IMR-90 (cell line): ENCODE data around the gene TPPP. TPM values are rescaled to one million over a fixed set of nuclear protein-coding genes. Genes with fewer than 3 reads are reported as not detected.

Experiments used
- ATAC-seq: fragments of 200-7000 bp; cut with Tn5 transposase; 2 replicates; pipeline ENCODE4 v1.9.1; 2020; ENCODE audit warnings: low read depth, mild to moderate bottlenecking, moderate library complexity
- BruUV-seq: library from RNA; stranded (reverse); fragments of 400-500 nt; replicated peaks from 2 replicates; lab custom pipeline; 2021; lab: Mats Ljungman, UMichigan
- CTCF ChIA-PET: fragments of 300-600 bp; formaldehyde crosslinking; extraction: SDS; loops from one replicate; lab custom pipeline; 2021; ENCODE audit warnings: antibody characterized with exemption; lab: Yijun Ruan, JAX
- POLR2A ChIA-PET: fragments of 300-600 bp; sonication (Branson Sonifier 250); formaldehyde crosslinking; loops from one replicate; lab custom pipeline; 2022; ENCODE audit warnings: antibody characterized with exemption; ENCODE audit not compliant: unreplicated experiment; lab: Charles Lee
- DNase-seq: peaks from one replicate; pipeline ENCODE4 v3.0.0; 2013
- H2AFZ ChIP-seq: replicated peaks from 2 replicates; pipeline ENCODE3; 2013; ENCODE audit warnings: low read length, mild to moderate bottlenecking; ENCODE audit not compliant: poor library complexity
- H2AK5ac ChIP-seq: 2 replicates; pipeline ENCODE4 v1.6.1; 2013; ENCODE audit warnings: low read depth, low read length, inconsistent platforms
- H2AK9ac ChIP-seq: replicated peaks from 2 replicates; pipeline ENCODE3; 2013; ENCODE audit warnings: mild to moderate bottlenecking, low read depth, low read length, moderate library complexity; ENCODE audit not compliant: poor library complexity
- H2BK120ac ChIP-seq: 2 replicates; pipeline ENCODE4 v1.6.1; 2013; ENCODE audit warnings: low read depth, low read length, inconsistent platforms
- H2BK15ac ChIP-seq: 3 replicates; pipeline ENCODE4 v1.6.1; 2013; ENCODE audit warnings: low read depth, low read length, inconsistent platforms
- H2BK20ac ChIP-seq: 2 replicates; pipeline ENCODE4 v1.6.1; 2013; ENCODE audit warnings: low read depth, mild to moderate bottlenecking, inconsistent platforms, low read length, moderate library complexity
- H2BK5ac ChIP-seq: 2 replicates; pipeline ENCODE4 v1.6.1; 2013; ENCODE audit warnings: mild to moderate bottlenecking, low read depth, low read length, inconsistent platforms; ENCODE audit not compliant: poor library complexity, severe bottlenecking
- H3K14ac ChIP-seq: replicated peaks from 2 replicates; pipeline ENCODE4 v1.6.1; 2013; ENCODE audit warnings: low read depth, low read length, inconsistent platforms
- H3K18ac ChIP-seq: 2 replicates; pipeline ENCODE4 v1.6.1; 2013; ENCODE audit warnings: low read depth, low read length, control low read depth
- H3K23ac ChIP-seq: 2 replicates; pipeline ENCODE4 v1.6.1; 2013; ENCODE audit warnings: low read depth, low read length, inconsistent platforms
- H3K27ac ChIP-seq: 2 replicates; pipeline ENCODE4 v1.5.1; 2013; ENCODE audit warnings: mild to moderate bottlenecking, control low read depth, low read length; ENCODE audit not compliant: insufficient read depth
- H3K27me3 ChIP-seq: 2 replicates; pipeline ENCODE4 v1.6.1; 2013; ENCODE audit warnings: low read length; ENCODE audit not compliant: control insufficient read depth, insufficient read depth
- H3K36me3 ChIP-seq: 2 replicates; pipeline ENCODE4 v1.6.1; 2013; ENCODE audit warnings: low read length, mixed read lengths; ENCODE audit not compliant: control insufficient read depth, insufficient read depth
- H3K4ac ChIP-seq: 2 replicates; pipeline ENCODE4 v1.6.1; 2013; ENCODE audit warnings: low read depth, low read length, inconsistent platforms
- H3K4me1 ChIP-seq: 2 replicates; pipeline ENCODE4 v1.6.1; 2013; ENCODE audit warnings: low read length, mixed read lengths; ENCODE audit not compliant: control insufficient read depth, insufficient read depth
- H3K4me2 ChIP-seq: 2 replicates; pipeline ENCODE4 v1.6.1; 2013; ENCODE audit warnings: low read depth, mild to moderate bottlenecking, control low read depth, low read length, moderate library complexity
- H3K4me3 ChIP-seq: 2 replicates; pipeline ENCODE4 v1.5.1; 2013; ENCODE audit warnings: low read depth, mild to moderate bottlenecking, control low read depth, low read length, moderate library complexity; ENCODE audit not compliant: insufficient read depth
- H3K56ac ChIP-seq: 2 replicates; pipeline ENCODE4 v1.6.1; 2013; ENCODE audit warnings: low read length, inconsistent platforms; ENCODE audit not compliant: insufficient read depth; ENCODE audit errors: extremely low read depth
- H3K79me1 ChIP-seq, 2 experiments: 2 replicates each; pipeline ENCODE4 v1.6.1; 2013; ENCODE audit warnings: low read length in 2 of 2, inconsistent platforms in 1 of 2, low read depth in 1 of 2
- H3K9ac ChIP-seq: 2 replicates; pipeline ENCODE4 v1.6.1; 2013; ENCODE audit warnings: low read depth, low read length, control low read depth
- H3K9me1 ChIP-seq: 2 replicates; pipeline ENCODE4 v1.6.1; 2013; ENCODE audit warnings: low read length, inconsistent platforms; ENCODE audit not compliant: insufficient read depth
- H3K9me3 ChIP-seq: 2 replicates; pipeline ENCODE4 v1.6.1; 2013; ENCODE audit warnings: low read length; ENCODE audit not compliant: control insufficient read depth, insufficient read depth
- H4K20me1 ChIP-seq: 2 replicates; pipeline ENCODE4 v1.6.1; 2013; ENCODE audit warnings: low read length, inconsistent platforms; ENCODE audit not compliant: insufficient read depth
- H4K5ac ChIP-seq: 2 replicates; pipeline ENCODE4 v1.6.1; 2013; ENCODE audit warnings: mild to moderate bottlenecking, low read depth, low read length, control low read depth
- H4K8ac ChIP-seq, 2 experiments: 2 replicates each; pipeline ENCODE4 v1.6.1; 2013; ENCODE audit warnings: low read depth in 2 of 2, low read length in 2 of 2, control low read depth in 1 of 2, inconsistent platforms in 1 of 2
- H4K91ac ChIP-seq: 2 replicates; pipeline ENCODE4 v1.6.1; 2013; ENCODE audit warnings: low read depth, low read length, inconsistent platforms; ENCODE audit not compliant: insufficient read depth
- BHLHE40 ChIP-seq: fragments of 150-350 bp; IDR thresholded peaks from 2 replicates; pipeline ENCODE4 v1.6.1; 2016; ENCODE audit warnings: mild to moderate bottlenecking, low read depth, low read length
- CEBPB ChIP-seq: IDR thresholded peaks from 2 replicates; pipeline ENCODE4 v1.6.1; 2012; ENCODE audit warnings: low read depth, low read length, improper control_type of control experiment
- CHD1 ChIP-seq: IDR thresholded peaks from 2 replicates; pipeline ENCODE4 v1.6.1; 2012; ENCODE audit warnings: low read depth, low read length, improper control_type of control experiment
- CTCF ChIP-seq: conservative IDR thresholded peaks from 2 replicates; pipeline ENCODE4 v1.5.1; 2012; ENCODE audit warnings: mild to moderate bottlenecking, low read depth, low read length, improper control_type of control experiment
- MAFK ChIP-seq: IDR thresholded peaks from 2 replicates; pipeline ENCODE4 v1.6.1; 2012; ENCODE audit warnings: low read depth, low read length, improper control_type of control experiment
- MAZ ChIP-seq: IDR thresholded peaks from 2 replicates; pipeline ENCODE4 v1.6.1; 2012; ENCODE audit warnings: low read depth, mild to moderate bottlenecking, low read length, improper control_type of control experiment, moderate library complexity, borderline replicate concordance
- NFE2L2 ChIP-seq: fragments of 150-350 bp; IDR thresholded peaks from 2 replicates; pipeline ENCODE4 v1.6.1; 2016; ENCODE audit warnings: low read depth, mild to moderate bottlenecking, low read length
- POLR2A ChIP-seq: IDR thresholded peaks from 2 replicates; pipeline ENCODE4 v1.6.1; 2012; ENCODE audit warnings: mild to moderate bottlenecking, low read depth, low read length
- RFX5 ChIP-seq: IDR thresholded peaks from 2 replicates; pipeline ENCODE4 v1.8.0; 2012; ENCODE audit warnings: low read depth, mild to moderate bottlenecking, low read length, moderate library complexity
- SMC3 ChIP-seq: fragments of 150-350 bp; IDR thresholded peaks from 2 replicates; pipeline ENCODE4 v1.6.1; 2016; ENCODE audit warnings: low read depth, mild to moderate bottlenecking, antibody characterized with exemption, low read length, moderate library complexity
- USF2 ChIP-seq: fragments of 150-350 bp; IDR thresholded peaks from 2 replicates; pipeline ENCODE4 v1.6.1; 2017; ENCODE audit warnings: mild to moderate bottlenecking, antibody characterized with exemption, low read length, low read depth
- WGBS, 2 experiments: methylation state at CpG; one replicate each; pipeline versions ENCODE4 v1.1.5 to v1.1.7; 2013; ENCODE audit warnings: missing lambda C conversion rate in 2 of 2; ENCODE audit not compliant: insufficient read length in 1 of 2; ENCODE audit errors: extremely low coverage in 2 of 2; 5-methylcytosine and 5-hydroxymethylcytosine counted together
- dilution Hi-C: fragments of 300-500 bp; cut with HindIII; formaldehyde crosslinking; loops from one replicate; pipeline ENCODE4 v1.14.3; 2018; ENCODE audit warnings: low sequenced_read_pairs; ENCODE audit not compliant: unreplicated experiment
- in situ Hi-C: fragments of 300-500 bp; cut with MboI; formaldehyde crosslinking; loops from 3 replicates; pipeline ENCODE4 v1.14.3; 2019; ENCODE audit warnings: low sequenced_read_pairs, inconsistent platforms, mixed read lengths
- intact Hi-C: fragments of 100-400 bp; cut with micrococcal nuclease; formaldehyde crosslinking; loops from 2 replicates; pipeline ENCODE4 v1.10.0; 2022
- polyA plus RNA-seq, 3 experiments: library from polyadenylated mRNA; depleted of rRNA; stranded (reverse); fragments of >200 nt; gene quantifications; 2 replicates each; pipeline ENCODE4 v1.2.3, GENCODE V29; 2012; ENCODE audit warnings: low replicate concordance in 1 of 3
- total RNA-seq: library from RNA; depleted of rRNA; stranded (reverse); fragments of >200 nt; gene quantifications from 2 replicates; pipeline ENCODE4 v1.2.3, GENCODE V29; 2012

The TPPP gene
- total and polyA plus RNA-seq, 2 of the 4 experiments (the other 2 are of a cell fraction), result under 0.01 to 0.07 TPM

GRCh38 chr5:664994-665360, 28.2 kb downstream of the TPPP start:
- no peak overlapping the region for H2BK120ac ChIP-seq
- ChIA-PET CTCF (no interaction called here), POLR2A (no interaction called here)
- no peaks in the 10 kb centered on the region for H3K4me1 ChIP-seq
- H3K9me1 ChIP-seq, result no peaks in the 10 kb centered on the region
- no peak overlapping the region for H4K5ac ChIP-seq
- H2AK9ac ChIP-seq, result no peak overlapping the region
- DNase-seq, result no peak
- H4K91ac ChIP-seq, result no peak overlapping the region
- H2AFZ ChIP-seq, result no peak overlapping the region
- no peak overlapping the region for H3K4me3 ChIP-seq
- intact Hi-C loops, result no loop called here
- no peak overlapping the region for H3K18ac ChIP-seq
- H3K27ac ChIP-seq, result no peak overlapping the region
- H2AK5ac ChIP-seq, result no peak overlapping the region
- in situ Hi-C loops, result no loop called here
- H3K4me2 ChIP-seq, result no peak overlapping the region
- no peak overlapping the region for H4K8ac ChIP-seq
- ATAC-seq, result no peak
- H3K14ac ChIP-seq, result no peak overlapping the region
- no peak overlapping the region for H3K23ac ChIP-seq
- no peaks in the 10 kb centered on the region for H4K20me1 ChIP-seq
- no peak overlapping the region for H2BK15ac ChIP-seq
- H3K79me1 ChIP-seq, result no peaks in the 10 kb centered on the region
- H3K9me3 ChIP-seq, result no peaks in the 10 kb centered on the region; the same call in 1 of the 2 replicates
- no peak overlapping the region for H3K56ac ChIP-seq
- H2BK5ac ChIP-seq, result no peak overlapping the region
- BruUV-seq, result no TSS peak
- no peak overlapping the region for H3K4ac ChIP-seq
- 91% methylated on average over 13 of the region's 20 CpGs; no CpG with 5 or more reads in 1 of the 2 experiments for WGBS, 2 experiments
- no peaks in the 10 kb centered on the region for H3K27me3 ChIP-seq
- dilution Hi-C loops, result no loop called here
- no peak overlapping the region for H3K9ac ChIP-seq
- TF ChIP-seq POLR2A (no peak), BHLHE40 (no peak), CEBPB (no peak), CTCF (no peak), RFX5 (no peak), NFE2L2 (no peak), SMC3 (no peak), CHD1 (no peak), MAZ (no peak), MAFK (no peak), USF2 (no peak)
- H3K36me3 ChIP-seq, result peaks cover 4% of the 10 kb centered on the region; the same call in 1 of the 2 replicates
- no peak overlapping the region for H2BK20ac ChIP-seq
